ENCODE measurements around the gene ZFPL1.
"Not testable (repeated sequence)": the region's sequence is repeated elsewhere in the genome, so short reads cannot be mapped to it uniquely, and the experiment has no call there.

GRCh38 chr11:65118891-65119669 lies 35.1 kb downstream of the ZFPL1 start:
- TF ChIP-seq CTCF (conservative IDR thresholded peaks at IDR 0.05; ENCODE audit: low read length); EZH2phosphoT487 (IDR thresholded peaks at IDR 0.05; ENCODE audit: borderline replicate concordance, low read depth, low read length): not testable (repeated sequence)
